ENCODE measurements around the gene PRKAB2. TPM values are rescaled to one million over a fixed set of nuclear protein-coding genes. Genes with fewer than 3 reads are reported as not detected.

Gene PRKAB2
- total and polyA plus RNA-seq, 2 of the 13 experiments (the other 11 are each of a cell fraction or from before 2014, with no cell fraction given): 44.0 to 118 TPM

- intact Hi-C loops (cut with micrococcal nuclease; ENCODE audit: unreplicated experiment): no loop called here
- no peak for FAIRE-seq
- H3K4me3 ChIP-seq (replicated peaks in 1 of 3; ENCODE audit: insufficient read depth in 1 of 3, low read depth in 2 of 3, low read length in 3 of 3): no peak overlapping the region
- no peak for ATAC-seq
- H3K36me3 ChIP-seq (replicated peaks in 1 of 2; ENCODE audit: control insufficient read depth in 1 of 2, insufficient read depth in 2 of 2, low read length in 2 of 2): peaks cover 5 to 10% of the 10 kb centered on the region in 2 experiments; a peak in 4 of 5 replicates
- H3K27me3 ChIP-seq (ENCODE audit: control insufficient read depth in 1 of 2, insufficient read depth in 2 of 2, low read length in 2 of 2): no peaks in the 10 kb centered on the region
- POLR2A ChIA-PET: no interaction called here
- in situ Hi-C loops (cut with HindIII; ENCODE audit: extremely low pct_ligation_motif_present, low pct_unique_long_range_greater_than_20kb): no loop called here
- H4K20me1 ChIP-seq (ENCODE audit: insufficient read depth, low read length): no peaks in the 10 kb centered on the region
- no peak overlapping the region for H3K9ac ChIP-seq (ENCODE audit: insufficient read depth, low read depth, low read length)
- H3K9me3 ChIP-seq (ENCODE audit: low read length): no peaks in the 10 kb centered on the region
- H3K79me2 ChIP-seq (ENCODE audit: insufficient read depth, low read length): no peaks in the 10 kb centered on the region
- no peak overlapping the region for H3K27ac ChIP-seq (ENCODE audit: extremely low read length, insufficient read depth, low read length)
- H2AFZ ChIP-seq (ENCODE audit: low read length): no peak overlapping the region
- H3K4me1 ChIP-seq (ENCODE audit: insufficient read depth, low read length): no peaks in the 10 kb centered on the region
- CTCF ChIA-PET (ENCODE audit: low intra/inter-chr PET ratio, low total read pairs): interaction anchor here (1.6 kb wide), 1 partner anchor 57 kb away, joined by 4 read pairs; the partner anchor contains the start of gene CHD1L
- H3K4me2 ChIP-seq (ENCODE audit: low read depth, low read length): no peak overlapping the region
- BruUV-seq (replicated peaks): no TSS peak
- 100% methylated on average over 2 of the region's 2 CpGs for WGBS (ENCODE audit: low lambda C conversion rate)
- TF ChIP-seq POLR2G (IDR thresholded peaks at IDR 0.05; ENCODE audit: low read depth, low read length) (peak; percentile 30; the same call in 1 of the 2 replicates), SETDB1 (CRISPR knock-in tag; IDR thresholded peaks at IDR 0.05; ENCODE audit: borderline replicate concordance) (no peak)
- DNase-seq (ENCODE audit: low spot score): no peak
Measured at GRCh38 chr1:147185432-147185831, 13.2 kb upstream of the PRKAB2 start.

GRCh38 chr1:147177611-147178380 is 5.5 kb upstream of the PRKAB2 start:
- CTCF ChIA-PET (ENCODE audit: low intra/inter-chr PET ratio, low total read pairs): no interaction called here
- no peak overlapping the region for H2AFZ ChIP-seq (ENCODE audit: low read length)
- H3K4me3 ChIP-seq (replicated peaks in 1 of 3; ENCODE audit: insufficient read depth in 1 of 3, low read depth in 2 of 3, low read length in 3 of 3): no peak overlapping the region
- no peaks in the 10 kb centered on the region for H3K27me3 ChIP-seq (ENCODE audit: control insufficient read depth in 1 of 2, insufficient read depth in 2 of 2, low read length in 2 of 2)
- no peak overlapping the region for H3K27ac ChIP-seq (ENCODE audit: extremely low read length, insufficient read depth, low read length)
- BruUV-seq (replicated peaks): no TSS peak
- H3K9me3 ChIP-seq (ENCODE audit: low read length): no peaks in the 10 kb centered on the region
- DNase-seq (ENCODE audit: low spot score) (no peak), ATAC-seq (no peak), FAIRE-seq (no peak)
- H3K4me2 ChIP-seq (ENCODE audit: low read depth, low read length): no peak overlapping the region
- 99% methylated on average over 36 of the region's 36 CpGs for WGBS (ENCODE audit: low lambda C conversion rate)
- POLR2A ChIA-PET: no interaction called here
- no peaks in the 10 kb centered on the region; a peak in 1 of 5 replicates for H3K36me3 ChIP-seq (replicated peaks in 1 of 2; ENCODE audit: control insufficient read depth in 1 of 2, insufficient read depth in 2 of 2, low read length in 2 of 2)
- intact Hi-C loops (cut with micrococcal nuclease; ENCODE audit: unreplicated experiment) (no loop called here), in situ Hi-C loops (cut with HindIII; ENCODE audit: extremely low pct_ligation_motif_present, low pct_unique_long_range_greater_than_20kb) (no loop called here)
- no peak overlapping the region for H3K9ac ChIP-seq (ENCODE audit: insufficient read depth, low read depth, low read length)
- TF ChIP-seq AGO2 (optimal IDR thresholded peaks at IDR 0.05; ENCODE audit: low read depth, low read length): peak; percentile 63
- no peak for TF ChIP-seq ZNF552 (CRISPR knock-in tag; IDR thresholded peaks at IDR 0.05; ENCODE audit: borderline replicate concordance)
- peaks cover 26% of the 10 kb centered on the region for H3K79me2 ChIP-seq (ENCODE audit: insufficient read depth, low read length)
- peaks cover 23% of the 10 kb centered on the region for H3K4me1 ChIP-seq (ENCODE audit: insufficient read depth, low read length)
- no peaks in the 10 kb centered on the region for H4K20me1 ChIP-seq (ENCODE audit: insufficient read depth, low read length)
